GM23338 (cell line): ENCODE results near the gene CFAP92. TPM values are rescaled to one million over a fixed set of nuclear protein-coding genes. Genes with fewer than 3 reads are reported as not detected.

Source experiments
- ATAC-seq: fragments of 200-7000 bp; cut with Tn5 transposase; 3 replicates; pipeline ENCODE4 v1.9.1; 2020
- DNase-seq: peaks from one replicate; pipeline ENCODE4 v3.0.0-alpha.2; 2015; ENCODE audit warnings: low spot score
- H2AFZ ChIP-seq: fragments of 200-600 bp; sonication (generic); 2 replicates; pipeline ENCODE4 v1.8.0; 2016; ENCODE audit warnings: antibody characterized with exemption, mild to moderate bottlenecking, moderate library complexity
- H3F3A ChIP-seq: fragments of 200-600 bp; sonication (generic); replicated peaks from 2 replicates; pipeline ENCODE4 v1.8.0; 2017; ENCODE audit warnings: antibody characterized with exemption, mixed run types, low read depth
- H3K27ac ChIP-seq: fragments of 200-600 bp; sonication (generic); 2 replicates; pipeline ENCODE4 v1.6.1; 2016; ENCODE audit warnings: low read depth
- H3K27me3 ChIP-seq: fragments of 200-600 bp; sonication (generic); 2 replicates; pipeline ENCODE4 v1.8.0; 2016; ENCODE audit warnings: mild to moderate bottlenecking, mixed run types, moderate library complexity; ENCODE audit not compliant: insufficient read depth
- H3K36me3 ChIP-seq: fragments of 200-600 bp; sonication (generic); 2 replicates; pipeline ENCODE4 v1.8.0; 2016; ENCODE audit warnings: mild to moderate bottlenecking; ENCODE audit not compliant: insufficient read depth
- H3K4me1 ChIP-seq: fragments of 200-600 bp; sonication (generic); 2 replicates; pipeline ENCODE4 v1.8.0; 2016; ENCODE audit warnings: mild to moderate bottlenecking, moderate library complexity; ENCODE audit not compliant: insufficient read depth
- H3K4me2 ChIP-seq: fragments of 200-600 bp; sonication (generic); 2 replicates; pipeline ENCODE4 v1.7.1; 2017; ENCODE audit warnings: mixed run types
- H3K4me3 ChIP-seq: fragments of 200-600 bp; sonication (generic); 2 replicates; pipeline ENCODE4 v1.6.1; 2016; ENCODE audit warnings: mixed run types
- H3K79me2 ChIP-seq: fragments of 200-600 bp; sonication (generic); replicated peaks from 2 replicates; pipeline ENCODE4 v1.8.0; 2017; ENCODE audit warnings: mild to moderate bottlenecking; ENCODE audit not compliant: insufficient read depth
- H3K9me2 ChIP-seq: fragments of 200-600 bp; sonication (generic); 2 replicates; pipeline ENCODE4 v1.8.0; 2017; ENCODE audit not compliant: insufficient read depth
- H4K20me1 ChIP-seq: fragments of 200-600 bp; sonication (generic); replicated peaks from 2 replicates; pipeline ENCODE4 v1.8.0; 2017; ENCODE audit warnings: mild to moderate bottlenecking; ENCODE audit not compliant: insufficient read depth
- H3K27ac Mint-ChIP-seq: 2 replicates; pipeline ENCODE4 v1.8.0; 2020; ENCODE audit warnings: inconsistent platforms, mild to moderate bottlenecking, moderate library complexity, mixed read lengths
- H3K27me3 Mint-ChIP-seq: 3 replicates; pipeline ENCODE4 v1.8.0; 2022; ENCODE audit warnings: low read depth, mild to moderate bottlenecking, moderate library complexity, mixed read lengths, inconsistent platforms; ENCODE audit not compliant: insufficient read depth, poor library complexity
- H3K36me3 Mint-ChIP-seq: 3 replicates; pipeline ENCODE4 v1.8.0; 2021; ENCODE audit warnings: low read depth, mild to moderate bottlenecking, inconsistent platforms, moderate library complexity, mixed read lengths
- H3K4me1 Mint-ChIP-seq: 3 replicates; pipeline ENCODE4 v1.8.0; 2020; ENCODE audit warnings: mild to moderate bottlenecking, inconsistent platforms, mixed read lengths
- H3K4me3 Mint-ChIP-seq: 3 replicates; pipeline ENCODE4 v1.8.0; 2021; ENCODE audit warnings: moderate library complexity, mild to moderate bottlenecking, inconsistent platforms, mixed read lengths
- H3K9me3 Mint-ChIP-seq: 3 replicates; pipeline ENCODE4 v1.8.0; 2020; ENCODE audit warnings: moderate library complexity, mild to moderate bottlenecking, inconsistent platforms, mixed read lengths
- CREB1 ChIP-seq: fragments of 250-450 bp; sonication (Bioruptor Pico); IDR thresholded peaks from 2 replicates; pipeline ENCODE4 v1.5.0; 2020; ENCODE audit warnings: low read depth, mild to moderate bottlenecking, moderate library complexity
- CTCF ChIP-seq, 2 experiments: fragments of 200-600 bp in 1 of 2; sonication (generic) in 1 of 2; conservative IDR thresholded peaks; 2 replicates each; pipeline versions ENCODE4 v1.5.1 to v1.6.1; 2016 to 2017; ENCODE audit warnings: antibody characterized with exemption in 2 of 2, low read depth in 2 of 2, mild to moderate bottlenecking in 2 of 2, moderate library complexity in 1 of 2
- ETS1 ChIP-seq: IDR thresholded peaks from 2 replicates; pipeline ENCODE4 v1.6.1; 2016; ENCODE audit warnings: antibody characterized with exemption
- EZH2 ChIP-seq: fragments of 200-600 bp; sonication (generic); IDR thresholded peaks from one replicate; pipeline ENCODE4 v1.8.0; 2017; ENCODE audit warnings: antibody characterized with exemption, mild to moderate bottlenecking, low read depth; ENCODE audit not compliant: unreplicated experiment
- EZH2phosphoT487 ChIP-seq: fragments of 200-600 bp; sonication (generic); IDR thresholded peaks from one replicate; pipeline ENCODE4 v1.8.1; 2018; ENCODE audit warnings: antibody characterized with exemption; ENCODE audit not compliant: unreplicated experiment
- JUNB ChIP-seq: IDR thresholded peaks from one replicate; pipeline ENCODE4 v1.6.1; 2016; ENCODE audit warnings: antibody characterized with exemption; ENCODE audit not compliant: unreplicated experiment
- NANOG ChIP-seq: IDR thresholded peaks from 2 replicates; pipeline ENCODE4 v1.6.1; 2016; ENCODE audit warnings: antibody characterized with exemption, borderline replicate concordance
- POLR2AphosphoS5 ChIP-seq: IDR thresholded peaks from 2 replicates; pipeline ENCODE4 v1.6.1; 2016; ENCODE audit warnings: antibody characterized with exemption, low read depth
- REST ChIP-seq: IDR thresholded peaks from one replicate; pipeline ENCODE4 v1.6.1; 2018; ENCODE audit warnings: antibody characterized with exemption; ENCODE audit not compliant: unreplicated experiment
- STAT1 ChIP-seq: IDR thresholded peaks from one replicate; pipeline ENCODE4 v1.6.1; 2016; ENCODE audit warnings: antibody characterized with exemption; ENCODE audit not compliant: unreplicated experiment
- ZNF114 ChIP-seq: fragments of 250-450 bp; sonication (Bioruptor Pico); IDR thresholded peaks from 2 replicates; pipeline ENCODE4 v1.5.0; 2020; ENCODE audit warnings: mild to moderate bottlenecking, moderate library complexity
- ZNF331 ChIP-seq: fragments of 250-450 bp; sonication (Bioruptor Pico); IDR thresholded peaks from 2 replicates; pipeline ENCODE4 v1.5.0; 2020; ENCODE audit warnings: low read depth, mild to moderate bottlenecking, moderate library complexity
- ZNF462 ChIP-seq: fragments of 250-450 bp; sonication (Bioruptor Pico); IDR thresholded peaks from 2 replicates; pipeline ENCODE4 v1.5.0; 2020; ENCODE audit warnings: mild to moderate bottlenecking, moderate library complexity
- polyA plus RNA-seq: library from polyadenylated mRNA; unstranded; fragments of >200 nt; fragmentation: Nextera tagmentation; extraction: Ambion mirVana; gene quantifications from 2 replicates; pipeline ENCODE4 v1.2.1, GENCODE V29; 2016
- total RNA-seq: library from RNA; depleted of rRNA; stranded (reverse); fragments of >200 nt; shearing (Covaris generic); gene quantifications from 2 replicates; pipeline ENCODE4 v1.2.3, GENCODE V29; 2014

CFAP92 gene
- total and polyA plus RNA-seq, 2 experiments from 2014 or later = 1.6 to 2.3 TPM

GRCh38 chr3:129005526-129006303 is 11.8 kb upstream of the CFAP92 start:
- Mint-ChIP-seq H3K36me3 (peaks cover 3% of the 10 kb centered on the region; the same call in 1 of the 3 replicates), H3K9me3 (peaks cover 12% of the 10 kb centered on the region; the same call in 2 of the 3 replicates), H3K4me3 (no peak overlapping the region), H3K27me3 (peaks cover 54% of the 10 kb centered on the region), H3K4me1 (peaks cover 19% of the 10 kb centered on the region), H3K27ac (no peak overlapping the region)
- Histone ChIP-seq H3K4me2 (no peak overlapping the region), H3K79me2 (no peaks in the 10 kb centered on the region), H3F3A (peaks cover 4% of the 10 kb centered on the region; the same call in 1 of the 2 replicates), H3K36me3 (no peaks in the 10 kb centered on the region), H3K27me3 (peaks cover 78% of the 10 kb centered on the region), H3K4me1 (no peaks in the 10 kb centered on the region), H3K4me3 (no peak overlapping the region), H3K9me2 (no peaks in the 10 kb centered on the region), H3K27ac (no peak overlapping the region), H4K20me1 (peaks cover 4% of the 10 kb centered on the region; the same call in 1 of the 2 replicates), H2AFZ (no peak overlapping the region)
- TF ChIP-seq POLR2AphosphoS5 (no peak), EZH2phosphoT487 (no peak), ZNF114 (CRISPR knock-in tag) (no peak), ZNF331 (CRISPR knock-in tag) (no peak), CREB1 (CRISPR knock-in tag) (no peak), CTCF (conservative IDR thresholded peaks at IDR 0.05; ENCODE audit: low read depth in 2 of 2) (no peak), NANOG (no peak), ZNF462 (CRISPR knock-in tag) (no peak), STAT1 (no peak), REST (no peak), ETS1 (no peak), JUNB (no peak), EZH2 (no peak)
- no peak for DNase-seq
- ATAC-seq = no peak
